Neural cell (in vitro differentiated cells): Measurements from ENCODE around the gene L3MBTL2. TPM values are rescaled to one million over a fixed set of nuclear protein-coding genes. Genes with fewer than 3 reads are reported as not detected.

Experiments
- H2AFZ ChIP-seq: fragments of 200-600, 300-800 bp; sonication (generic), shearing (Covaris generic); 2 replicates; pipeline ENCODE4 v1.6.0; 2014; ENCODE audit warnings: low read depth, mild to moderate bottlenecking, antibody characterized with exemption, low read length, moderate library complexity
- H3F3A ChIP-seq: fragments of 200-600 bp; shearing (Covaris generic); 2 replicates; pipeline ENCODE4 v1.6.1; 2016; ENCODE audit warnings: mild to moderate bottlenecking, moderate library complexity, mixed read lengths, antibody characterized with exemption, low read length; ENCODE audit not compliant: insufficient read depth, poor library complexity, severe bottlenecking
- H3K27ac ChIP-seq: fragments of 200-600, 300-800 bp; sonication (generic), shearing (Covaris generic); 2 replicates; pipeline ENCODE4 v1.5.1; 2014; ENCODE audit warnings: mild to moderate bottlenecking, low read length, moderate library complexity
- H3K27me3 ChIP-seq: fragments of 300-800, 200-600 bp; sonication (generic), shearing (Covaris generic); 2 replicates; pipeline ENCODE4 v1.6.0; 2014; ENCODE audit warnings: mild to moderate bottlenecking, low read depth, low read length, moderate library complexity; ENCODE audit not compliant: insufficient read depth
- H3K36me3 ChIP-seq: fragments of 300-800, 200-600 bp; sonication (generic), shearing (Covaris generic); 2 replicates; pipeline ENCODE4 v1.5.1; 2014; ENCODE audit warnings: mild to moderate bottlenecking, antibody characterized with exemption, low read length, moderate library complexity; ENCODE audit not compliant: insufficient read depth
- H3K4me2 ChIP-seq: fragments of 300-800, 200-600 bp; sonication (generic), shearing (Covaris generic); 2 replicates; pipeline ENCODE4 v1.6.0; 2014; ENCODE audit warnings: mild to moderate bottlenecking, low read length
- H3K4me3 ChIP-seq: fragments of 300-800, 200-600 bp; sonication (generic), shearing (Covaris generic); 2 replicates; pipeline ENCODE4 v1.5.1; 2014; ENCODE audit warnings: mild to moderate bottlenecking, low read length, moderate library complexity
- H3K79me2 ChIP-seq: fragments of 200-600 bp; shearing (Covaris generic); replicated peaks from 2 replicates; pipeline ENCODE4 v1.6.0; 2014; ENCODE audit warnings: mild to moderate bottlenecking, low read length, moderate library complexity; ENCODE audit not compliant: insufficient read depth
- H3K9ac ChIP-seq: fragments of 300-800, 200-600 bp; sonication (generic), shearing (Covaris generic); 2 replicates; pipeline ENCODE4 v1.6.1; 2016; ENCODE audit warnings: mild to moderate bottlenecking, low read length, mixed read lengths
- H3K9me2 ChIP-seq: fragments of 200-600 bp; shearing (Covaris generic); 2 replicates; pipeline ENCODE4 v1.6.1; 2016; ENCODE audit warnings: mild to moderate bottlenecking, low read length, mixed read lengths; ENCODE audit not compliant: insufficient read depth
- H3K9me3 ChIP-seq: fragments of 200-600, 300-800 bp; sonication (generic), shearing (Covaris generic); 2 replicates; pipeline ENCODE4 v1.6.1; 2016; ENCODE audit warnings: mild to moderate bottlenecking, mixed run types, low read length, moderate library complexity, mixed read lengths
- H4K20me1 ChIP-seq: fragments of 200-600 bp; shearing (Covaris generic); 2 replicates; pipeline ENCODE4 v1.6.1; 2016; ENCODE audit warnings: mild to moderate bottlenecking, mixed run types; ENCODE audit not compliant: insufficient read depth
- EP300 ChIP-seq: fragments of 450-650 bp; conservative IDR thresholded peaks from 2 replicates; pipeline ENCODE4 v1.6.1; 2014; ENCODE audit warnings: antibody characterized with exemption, mild to moderate bottlenecking, moderate library complexity; ENCODE audit not compliant: poor library complexity, severe bottlenecking
- EZH2 ChIP-seq: fragments of 200-600, 300-800 bp; shearing (Covaris generic), sonication (generic); IDR thresholded peaks from 2 replicates; pipeline ENCODE4 v1.6.1; 2014; ENCODE audit warnings: antibody characterized with exemption, low read length, borderline replicate concordance, mild to moderate bottlenecking; ENCODE audit not compliant: insufficient read depth, poor library complexity, severe bottlenecking
- MXI1 ChIP-seq: fragments of 450-650 bp; conservative IDR thresholded peaks from 2 replicates; pipeline ENCODE4 v1.6.1; 2014; ENCODE audit warnings: antibody characterized with exemption, mild to moderate bottlenecking; ENCODE audit not compliant: poor library complexity, severe bottlenecking
- POLR2AphosphoS5 ChIP-seq: IDR thresholded peaks from 2 replicates; pipeline ENCODE4 v1.6.1; 2012
- RAD21 ChIP-seq: fragments of 450-650 bp; conservative IDR thresholded peaks from 2 replicates; pipeline ENCODE4 v1.6.1; 2014; ENCODE audit warnings: antibody characterized with exemption, mild to moderate bottlenecking, moderate library complexity
- SMC3 ChIP-seq: fragments of 450-650 bp; conservative IDR thresholded peaks from 2 replicates; pipeline ENCODE4 v1.6.1; 2014; ENCODE audit warnings: antibody characterized with exemption, mild to moderate bottlenecking, moderate library complexity; ENCODE audit not compliant: poor library complexity
- TAF1 ChIP-seq: IDR thresholded peaks from 2 replicates; pipeline ENCODE4 v1.6.1; 2012; ENCODE audit warnings: low read depth
- polyA plus RNA-seq: library from polyadenylated mRNA; depleted of rRNA; stranded (reverse); fragments of >200 nt; gene quantifications from 2 replicates; pipeline ENCODE4 v1.2.3, GENCODE V29; 2014
- TF ChIP-seq, protein P1 (sequence below): IDR thresholded peaks from 2 replicates; pipeline ENCODE4 v1.6.1; 2012; ENCODE audit warnings: borderline replicate concordance
- TF ChIP-seq, protein P2 (sequence below): fragments of 450-650 bp; IDR thresholded peaks from 2 replicates; pipeline ENCODE4 v1.5.1; 2014; ENCODE audit warnings: antibody characterized with exemption, mild to moderate bottlenecking, moderate library complexity; ENCODE audit not compliant: poor library complexity, severe bottlenecking

The L3MBTL2 gene
- polyA plus RNA-seq, 1 donor from 2014 or later: 32.5 TPM

DNA sequence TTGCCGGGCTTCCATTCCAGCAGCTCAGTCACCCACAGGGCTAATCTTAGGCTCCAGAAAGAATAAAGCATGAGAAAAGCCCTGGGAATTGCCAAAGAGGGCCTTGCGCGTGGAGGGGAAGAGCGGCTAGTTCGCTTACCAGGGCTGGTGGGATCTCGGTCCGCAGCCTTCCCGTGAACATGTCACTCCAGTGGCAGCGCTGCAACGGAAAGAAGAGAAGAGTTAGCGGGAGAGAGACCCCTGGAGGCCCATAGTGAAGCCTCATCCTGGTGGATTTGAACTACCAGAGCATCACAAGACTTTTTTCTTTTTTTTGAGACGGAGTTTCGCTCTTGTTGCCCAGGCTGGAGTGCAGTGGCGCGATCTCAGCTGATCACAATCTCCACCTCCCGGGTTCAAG is 62.8 kb downstream of the L3MBTL2 start:
- Histone ChIP-seq H3K36me3 (no peaks in the 10 kb centered on the region), H4K20me1 (no peaks in the 10 kb centered on the region)
- TF ChIP-seq EZH2 (no peak), TAF1 (no peak), EP300 (no peak), MXI1 (no peak), RAD21 (no peak), SMC3 (no peak), POLR2AphosphoS5 (no peak)
- TF ChIP-seq, protein P1, sequence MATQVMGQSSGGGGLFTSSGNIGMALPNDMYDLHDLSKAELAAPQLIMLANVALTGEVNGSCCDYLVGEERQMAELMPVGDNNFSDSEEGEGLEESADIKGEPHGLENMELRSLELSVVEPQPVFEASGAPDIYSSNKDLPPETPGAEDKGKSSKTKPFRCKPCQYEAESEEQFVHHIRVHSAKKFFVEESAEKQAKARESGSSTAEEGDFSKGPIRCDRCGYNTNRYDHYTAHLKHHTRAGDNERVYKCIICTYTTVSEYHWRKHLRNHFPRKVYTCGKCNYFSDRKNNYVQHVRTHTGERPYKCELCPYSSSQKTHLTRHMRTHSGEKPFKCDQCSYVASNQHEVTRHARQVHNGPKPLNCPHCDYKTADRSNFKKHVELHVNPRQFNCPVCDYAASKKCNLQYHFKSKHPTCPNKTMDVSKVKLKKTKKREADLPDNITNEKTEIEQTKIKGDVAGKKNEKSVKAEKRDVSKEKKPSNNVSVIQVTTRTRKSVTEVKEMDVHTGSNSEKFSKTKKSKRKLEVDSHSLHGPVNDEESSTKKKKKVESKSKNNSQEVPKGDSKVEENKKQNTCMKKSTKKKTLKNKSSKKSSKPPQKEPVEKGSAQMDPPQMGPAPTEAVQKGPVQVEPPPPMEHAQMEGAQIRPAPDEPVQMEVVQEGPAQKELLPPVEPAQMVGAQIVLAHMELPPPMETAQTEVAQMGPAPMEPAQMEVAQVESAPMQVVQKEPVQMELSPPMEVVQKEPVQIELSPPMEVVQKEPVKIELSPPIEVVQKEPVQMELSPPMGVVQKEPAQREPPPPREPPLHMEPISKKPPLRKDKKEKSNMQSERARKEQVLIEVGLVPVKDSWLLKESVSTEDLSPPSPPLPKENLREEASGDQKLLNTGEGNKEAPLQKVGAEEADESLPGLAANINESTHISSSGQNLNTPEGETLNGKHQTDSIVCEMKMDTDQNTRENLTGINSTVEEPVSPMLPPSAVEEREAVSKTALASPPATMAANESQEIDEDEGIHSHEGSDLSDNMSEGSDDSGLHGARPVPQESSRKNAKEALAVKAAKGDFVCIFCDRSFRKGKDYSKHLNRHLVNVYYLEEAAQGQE: no peak
- TF ChIP-seq, protein P2, sequence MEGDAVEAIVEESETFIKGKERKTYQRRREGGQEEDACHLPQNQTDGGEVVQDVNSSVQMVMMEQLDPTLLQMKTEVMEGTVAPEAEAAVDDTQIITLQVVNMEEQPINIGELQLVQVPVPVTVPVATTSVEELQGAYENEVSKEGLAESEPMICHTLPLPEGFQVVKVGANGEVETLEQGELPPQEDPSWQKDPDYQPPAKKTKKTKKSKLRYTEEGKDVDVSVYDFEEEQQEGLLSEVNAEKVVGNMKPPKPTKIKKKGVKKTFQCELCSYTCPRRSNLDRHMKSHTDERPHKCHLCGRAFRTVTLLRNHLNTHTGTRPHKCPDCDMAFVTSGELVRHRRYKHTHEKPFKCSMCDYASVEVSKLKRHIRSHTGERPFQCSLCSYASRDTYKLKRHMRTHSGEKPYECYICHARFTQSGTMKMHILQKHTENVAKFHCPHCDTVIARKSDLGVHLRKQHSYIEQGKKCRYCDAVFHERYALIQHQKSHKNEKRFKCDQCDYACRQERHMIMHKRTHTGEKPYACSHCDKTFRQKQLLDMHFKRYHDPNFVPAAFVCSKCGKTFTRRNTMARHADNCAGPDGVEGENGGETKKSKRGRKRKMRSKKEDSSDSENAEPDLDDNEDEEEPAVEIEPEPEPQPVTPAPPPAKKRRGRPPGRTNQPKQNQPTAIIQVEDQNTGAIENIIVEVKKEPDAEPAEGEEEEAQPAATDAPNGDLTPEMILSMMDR: no peak

DNA sequence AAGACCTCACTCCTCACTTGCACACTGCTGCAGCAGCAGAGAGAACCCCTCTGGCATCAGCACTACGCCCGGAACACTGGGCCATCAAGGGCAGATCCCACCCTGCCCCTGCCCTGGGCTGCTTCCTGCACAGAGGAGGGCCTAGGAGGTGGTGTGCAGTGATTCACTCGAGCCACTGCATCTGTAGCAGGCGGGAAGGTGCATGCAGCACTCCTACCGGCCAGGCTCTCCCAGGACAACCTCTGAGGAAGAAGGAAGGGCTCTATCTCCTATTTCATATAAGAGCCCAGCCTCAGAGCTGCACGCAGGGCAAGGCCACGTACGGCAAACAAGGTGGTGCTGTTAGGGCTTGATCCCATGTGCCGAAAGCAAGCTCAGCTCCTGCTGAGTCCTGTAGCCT is 66.7 kb downstream of the L3MBTL2 start:
- Histone ChIP-seq H3K9me2 (no peaks in the 10 kb centered on the region), H3K9ac (no peak overlapping the region), H2AFZ (no peak overlapping the region), H3K27ac (no peak overlapping the region), H3K4me2 (no peak overlapping the region), H3K36me3 (no peaks in the 10 kb centered on the region), H3K9me3 (no peaks in the 10 kb centered on the region), H3K27me3 (no peaks in the 10 kb centered on the region), H4K20me1 (no peaks in the 10 kb centered on the region), H3K79me2 (no peaks in the 10 kb centered on the region), H3F3A (no peaks in the 10 kb centered on the region), H3K4me3 (no peak overlapping the region)
- TF ChIP-seq MXI1: no peak
- no peak for TF ChIP-seq POLR2AphosphoS5
- TF ChIP-seq EZH2: no peak

More for the DNA sequence above, 62.8 kb downstream of the L3MBTL2 start:
- H3K9ac ChIP-seq: no peak overlapping the region
- H3K27me3 ChIP-seq: no peaks in the 10 kb centered on the region
- H3K9me2 ChIP-seq: no peaks in the 10 kb centered on the region
- no peaks in the 10 kb centered on the region for H3K79me2 ChIP-seq
- no peak overlapping the region for H3K4me3 ChIP-seq
- H3K27ac ChIP-seq: no peak overlapping the region
- H3F3A ChIP-seq: no peaks in the 10 kb centered on the region
- no peaks in the 10 kb centered on the region for H3K9me3 ChIP-seq
- no peak overlapping the region for H3K4me2 ChIP-seq
- no peak overlapping the region for H2AFZ ChIP-seq
